Measurements from ENCODE around the gene RPE.

RPE gene

DNA sequence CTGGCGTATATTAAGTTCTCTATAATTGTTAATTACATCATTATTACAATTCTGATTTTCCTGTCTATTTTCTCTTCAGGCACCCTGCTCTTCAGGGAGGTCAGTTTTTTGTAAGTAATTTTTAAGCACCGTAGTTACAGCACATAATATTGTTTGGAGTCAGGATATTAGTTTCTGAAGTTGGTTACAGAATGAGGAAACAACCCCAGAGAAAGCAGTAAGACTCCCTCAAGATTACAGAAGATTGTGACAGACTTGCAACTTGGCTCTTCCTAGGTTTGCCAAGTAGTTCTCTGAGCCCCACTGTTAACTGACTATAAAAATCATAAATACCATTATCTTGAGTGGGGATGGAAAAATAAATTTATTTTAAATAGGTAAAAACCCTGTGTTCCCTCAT lies 921 bp downstream of the RPE start:
- DNase-seq: no peak

DNA sequence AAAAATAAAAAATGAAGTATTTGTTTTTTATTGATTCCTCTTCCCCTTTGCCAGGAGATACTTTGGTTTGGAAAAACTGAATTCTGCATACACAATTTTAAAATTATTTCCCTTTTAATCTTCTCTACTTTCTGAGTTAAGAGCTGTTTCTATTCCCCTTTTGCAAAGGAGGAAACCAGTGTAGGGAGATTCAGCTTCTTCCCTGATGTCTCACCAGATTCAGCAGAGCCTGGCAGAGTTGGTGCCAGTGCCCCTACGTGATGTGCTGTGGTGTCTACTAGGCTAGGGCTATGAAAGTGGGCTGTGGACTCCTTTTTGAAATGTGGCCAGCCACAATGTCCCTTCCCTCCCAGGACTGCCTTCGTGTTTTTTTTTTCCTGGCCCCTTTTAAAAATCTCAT lies 2.4 kb downstream of the RPE start:
- no peak for DNase-seq

DNA sequence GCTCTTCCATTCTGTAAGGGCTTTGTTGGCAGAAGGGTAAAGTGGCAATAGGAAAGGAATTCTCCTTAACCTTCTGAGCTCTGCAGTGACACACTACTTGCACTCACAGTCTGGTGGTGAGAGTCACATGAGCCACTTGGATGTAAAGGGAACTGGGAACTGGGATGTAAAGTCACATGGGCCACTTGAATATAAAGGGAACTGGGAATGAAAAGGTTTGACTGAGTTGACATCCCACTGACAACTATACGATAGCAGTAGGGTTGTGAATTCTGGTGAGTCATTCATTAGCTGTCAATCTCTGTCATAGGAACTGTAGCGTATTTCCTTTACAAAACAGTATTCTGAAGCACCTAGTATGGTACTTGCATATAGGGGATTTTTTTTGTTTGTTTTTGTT lies 5.5 kb downstream of the RPE start:
- no peak for DNase-seq

DNA sequence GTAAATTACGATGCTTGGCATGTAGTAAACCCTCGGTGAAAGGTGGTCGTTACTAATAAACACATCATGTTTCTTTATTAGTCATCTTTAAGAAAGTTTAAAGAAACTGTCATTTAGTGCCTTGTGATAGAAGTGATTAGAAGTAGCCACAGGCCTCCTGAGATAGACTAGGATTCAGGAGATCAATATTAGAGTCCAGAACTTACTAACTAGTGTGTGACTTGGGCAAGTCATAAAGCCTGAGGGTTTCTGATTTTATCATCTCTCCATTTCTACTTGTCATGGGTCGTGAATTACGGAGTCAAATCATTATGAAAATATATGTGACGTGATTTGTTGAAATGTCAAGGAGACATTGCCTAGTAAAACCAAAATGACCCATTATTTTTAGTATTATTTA lies 6.7 kb downstream of the RPE start:
- no peak for DNase-seq

DNA sequence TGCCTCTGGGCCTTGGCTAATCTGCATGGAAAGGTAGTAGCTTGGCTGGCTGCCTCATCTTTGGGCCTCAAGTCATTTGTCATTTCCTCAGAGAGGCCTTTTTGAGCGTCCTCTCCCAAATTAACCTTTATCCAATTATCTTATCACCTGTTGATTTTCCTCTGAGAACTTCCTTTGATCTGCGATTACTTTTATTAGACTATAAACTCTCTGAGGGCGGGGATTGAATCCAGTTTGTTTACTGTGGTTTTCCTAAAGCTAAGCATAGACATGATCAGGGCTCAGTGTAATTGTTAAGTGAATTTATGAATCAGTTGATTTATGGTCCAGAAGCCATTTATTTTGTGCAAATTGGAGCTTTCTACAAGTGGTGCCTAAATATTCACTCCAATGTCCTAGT lies 7.5 kb downstream of the RPE start:
- no peak for DNase-seq

DNA sequence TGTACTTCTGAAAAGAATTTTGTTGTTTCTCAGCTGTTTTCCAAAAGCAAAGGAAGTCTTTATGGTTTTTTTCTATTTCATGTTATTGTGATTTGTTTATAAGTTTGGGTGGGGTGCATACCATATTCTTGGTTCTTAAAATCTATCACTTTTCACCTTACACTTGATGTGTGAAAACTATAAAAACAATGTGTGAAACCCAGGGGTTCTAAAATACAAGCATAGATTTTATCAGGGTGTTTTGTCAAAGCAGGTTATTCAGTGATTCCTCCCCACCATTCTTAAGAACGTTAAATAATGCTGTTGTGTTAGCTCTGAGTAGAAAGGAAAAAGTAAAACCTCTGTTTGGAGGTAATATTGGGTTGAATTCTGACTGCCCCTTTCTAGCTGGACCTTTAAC lies 17.7 kb downstream of the RPE start:
- DNase-seq: no peak

DNA sequence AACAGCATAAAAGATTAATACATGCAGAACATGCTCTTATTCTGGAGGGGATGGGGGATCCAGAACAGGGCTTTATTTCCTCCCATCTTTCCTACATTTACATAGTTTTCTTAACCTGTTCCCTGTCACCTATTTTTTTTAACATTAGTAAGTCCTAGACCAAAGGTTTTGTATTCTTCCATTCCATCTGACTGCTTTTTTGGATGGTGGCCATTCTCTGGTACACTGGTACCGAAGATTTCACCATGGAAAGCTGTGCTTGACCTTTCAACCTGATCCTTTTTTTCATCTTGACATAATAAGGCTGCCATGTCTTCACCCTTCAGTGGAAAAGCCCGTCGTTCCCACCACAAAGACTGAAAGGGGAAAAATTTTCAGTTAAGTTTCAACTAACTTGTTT lies 20.4 kb downstream of the RPE start:
- DNase-seq: no peak

DNA sequence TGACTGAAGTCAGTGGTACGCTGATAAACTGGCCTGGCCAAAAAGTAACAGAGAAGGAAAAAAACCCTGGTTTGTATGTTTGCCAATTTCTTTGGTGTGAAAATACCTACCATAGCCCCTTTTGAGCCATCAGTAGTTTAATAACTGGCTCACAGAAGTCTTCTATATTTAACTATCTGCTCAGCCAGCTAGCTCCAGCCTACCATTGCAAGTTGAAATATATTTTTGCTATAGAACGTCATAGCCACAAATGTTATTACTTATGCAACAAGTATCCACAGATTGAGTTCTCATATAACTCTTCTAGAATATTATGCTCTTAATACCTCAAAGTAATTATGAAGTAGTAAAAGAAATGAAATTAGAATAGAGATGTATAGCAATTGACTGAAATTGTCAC lies 25.2 kb downstream of the RPE start:
- no peak for DNase-seq

DNA sequence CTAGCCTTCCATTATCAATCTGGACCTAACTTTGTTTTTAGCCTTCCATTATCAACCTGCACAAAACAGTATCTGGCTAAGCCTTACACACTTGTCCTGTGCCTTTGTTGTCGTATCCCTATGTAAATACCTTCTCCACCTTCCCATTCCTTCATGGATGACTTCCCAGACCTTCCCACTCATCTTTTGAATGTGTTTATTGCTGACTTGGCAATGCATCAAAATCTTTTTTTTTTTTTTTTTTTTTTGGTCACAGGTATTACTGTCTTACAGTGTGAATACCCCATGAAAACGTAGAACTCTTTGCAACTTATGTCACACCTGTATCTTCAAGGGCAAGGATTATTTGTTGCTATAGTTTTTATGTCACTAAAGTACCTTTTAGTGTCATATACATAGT lies 25.7 kb downstream of the RPE start:
- no peak for DNase-seq

DNA sequence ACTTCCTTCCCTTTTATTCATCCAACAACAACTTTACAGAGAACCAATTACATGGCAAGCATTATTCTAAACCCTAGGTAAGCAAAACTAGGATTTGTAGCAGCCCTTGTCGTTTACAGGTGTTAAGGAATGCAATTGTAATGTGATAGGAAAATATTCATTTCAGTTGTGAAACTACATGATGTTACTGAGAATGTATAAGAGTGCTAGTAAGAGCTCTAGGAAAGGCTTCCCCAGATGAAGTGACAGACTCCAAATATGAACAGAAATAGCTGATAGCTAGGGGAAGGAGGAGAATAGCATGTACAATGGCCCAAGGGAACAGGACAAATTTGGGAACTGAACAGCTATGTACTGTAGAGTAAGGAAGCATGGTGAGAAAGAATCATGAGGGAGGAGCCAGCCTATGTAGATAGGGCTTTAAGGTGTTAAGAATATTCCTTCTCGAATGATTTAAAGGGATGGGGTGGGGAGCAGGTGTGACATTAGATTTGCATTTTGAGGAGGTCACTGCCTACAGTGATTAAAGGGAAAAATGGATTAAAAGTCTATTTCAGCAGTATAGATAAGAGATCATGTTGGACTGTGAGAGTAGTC lies 31.7 kb downstream of the RPE start:
- DNase-seq: no peak

DNA sequence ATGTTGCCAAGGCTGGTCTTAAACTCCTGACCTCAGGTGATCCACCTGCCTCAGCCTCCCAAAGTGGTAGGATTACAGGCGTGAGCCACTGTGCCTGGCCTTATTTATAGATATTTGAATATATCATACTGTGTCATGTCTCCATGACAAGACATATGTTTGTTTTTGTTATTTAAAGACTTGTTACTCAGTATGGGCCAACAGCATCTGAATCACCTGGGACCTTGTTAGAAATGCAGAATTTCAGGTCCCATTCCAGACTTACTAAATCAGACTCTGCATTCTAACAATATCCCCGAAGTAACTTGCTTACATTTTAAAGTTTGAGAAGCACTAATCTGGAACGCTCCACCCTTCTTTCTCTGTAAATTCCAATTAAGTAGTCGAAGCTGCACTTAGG lies 33.2 kb downstream of the RPE start:
- DNase-seq: no peak

DNA sequence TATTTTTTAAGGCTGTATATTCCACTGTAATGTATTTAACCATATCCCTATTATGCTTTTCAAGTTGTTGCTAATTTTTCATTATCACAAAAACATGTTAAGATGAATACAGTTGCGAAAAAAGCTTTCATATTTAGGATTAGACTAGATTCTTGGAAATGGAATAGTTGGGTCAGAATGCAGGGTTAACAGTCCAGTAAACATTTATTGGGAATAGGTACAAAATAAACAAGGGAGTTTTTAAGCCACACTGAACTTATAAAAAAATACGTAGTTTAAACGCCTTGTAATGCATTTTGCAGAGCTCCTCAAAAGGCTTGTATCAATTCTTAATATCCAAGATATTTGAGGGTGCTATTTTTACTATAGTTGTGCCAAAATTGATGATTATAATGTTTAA lies 35.6 kb downstream of the RPE start:
- no peak for DNase-seq

DNA sequence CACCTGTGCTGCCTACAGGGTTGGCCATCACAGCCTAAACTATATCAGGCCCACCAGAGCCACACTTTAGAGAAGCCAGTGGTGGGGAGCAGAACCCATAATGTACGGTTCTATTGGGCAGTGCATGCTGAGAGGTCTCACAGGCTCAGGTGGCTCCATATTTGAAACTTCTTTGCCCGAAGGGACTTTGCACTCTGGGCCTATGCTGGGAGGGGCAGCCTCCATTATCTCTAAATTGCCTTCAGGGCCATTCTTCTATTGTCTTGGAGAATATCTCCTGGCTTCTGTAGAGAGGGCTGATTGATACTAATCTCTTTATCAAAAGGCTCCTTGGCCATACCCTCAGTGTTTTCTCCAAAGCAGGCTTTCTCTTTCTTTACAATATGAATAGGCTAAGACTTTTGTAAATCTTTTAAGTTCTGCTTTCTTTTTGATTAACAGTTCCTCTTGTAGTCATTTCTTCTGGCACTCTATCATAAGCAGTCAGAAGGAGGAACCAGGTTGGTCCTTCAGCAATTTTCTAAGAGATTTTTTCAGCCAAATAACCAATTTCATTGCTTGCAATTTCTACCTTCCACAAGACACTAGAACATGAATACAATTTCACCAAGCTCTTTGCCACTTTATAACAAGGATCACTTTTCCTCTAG lies 44.5 kb downstream of the RPE start:
- no peak for DNase-seq

DNA sequence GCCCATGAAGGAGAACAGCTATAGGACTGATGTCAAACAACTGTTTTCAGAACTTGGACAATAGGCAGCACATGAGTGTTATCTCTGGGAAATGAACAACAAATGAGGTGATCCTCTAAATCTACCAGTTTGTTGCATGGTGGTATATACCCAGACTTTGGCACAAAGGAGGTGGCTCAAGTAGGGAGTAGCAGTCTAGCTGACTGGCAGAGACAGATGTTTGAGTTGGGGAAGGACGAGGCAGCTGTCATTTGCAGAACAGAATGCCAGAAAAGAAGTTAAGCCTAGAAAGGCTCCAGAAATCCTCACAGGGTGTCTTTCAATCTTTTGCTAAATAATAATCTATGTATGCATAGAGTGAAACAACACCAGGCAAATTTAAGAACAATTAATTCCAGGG lies 47.4 kb downstream of the RPE start:
- peak; percentile 51 for DNase-seq

DNA sequence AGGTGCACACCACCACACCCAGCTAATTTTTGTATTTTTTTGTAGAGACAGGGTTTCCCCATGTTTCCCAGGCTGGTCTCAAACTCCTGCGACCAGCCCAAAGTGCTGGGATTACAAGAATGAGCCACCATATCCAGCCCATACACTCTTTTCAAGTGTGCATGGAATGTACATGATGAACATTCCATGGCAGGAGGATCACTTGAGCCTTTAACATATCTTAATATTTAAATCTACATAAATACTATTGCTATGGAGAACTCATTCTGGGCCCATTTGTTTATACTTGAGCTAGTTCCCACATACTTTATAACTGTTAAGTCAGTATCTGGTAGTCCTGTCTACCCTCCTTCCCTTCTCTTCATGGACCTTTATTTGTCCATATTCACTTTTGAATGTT lies 48.4 kb downstream of the RPE start:
- no peak for DNase-seq

DNA sequence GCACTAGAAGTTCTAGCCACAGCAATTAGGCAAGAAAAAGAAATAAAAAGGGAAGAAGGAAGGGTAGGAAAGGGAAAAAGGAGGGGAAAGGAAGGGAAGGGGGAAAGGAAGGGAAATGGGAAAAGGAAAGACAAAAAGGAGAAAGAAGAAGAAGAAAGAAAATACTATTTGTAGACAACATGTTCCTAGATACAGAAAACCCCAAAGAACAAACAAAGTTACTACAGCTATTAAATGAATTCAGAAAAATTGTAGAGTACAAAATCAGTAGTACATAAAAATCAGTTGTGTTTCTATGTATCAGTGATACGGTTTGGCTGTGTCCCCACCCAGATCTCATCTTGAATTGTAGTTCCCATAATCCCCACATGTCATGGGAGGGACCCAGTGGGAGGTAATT lies 52.3 kb downstream of the RPE start:
- no peak for DNase-seq

DNA sequence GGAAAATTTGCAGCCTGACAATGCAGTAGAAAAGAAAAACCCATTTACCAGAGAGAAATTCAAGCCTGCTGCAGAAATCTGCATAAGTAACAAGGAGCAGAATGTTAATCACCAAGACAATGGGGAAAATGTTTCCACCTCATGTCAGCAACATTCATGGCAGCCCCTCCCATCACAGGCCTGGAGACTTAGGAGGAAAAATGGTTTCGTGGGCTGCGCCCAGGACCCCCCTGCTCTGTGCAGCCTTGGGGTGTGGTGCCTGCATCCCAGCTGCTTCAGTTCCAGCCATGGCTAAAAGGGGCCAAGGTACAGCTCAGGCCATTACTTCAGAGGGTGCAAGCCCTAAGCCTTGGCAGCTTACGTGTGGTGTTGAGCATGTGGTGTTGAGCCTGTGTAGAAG lies 53.4 kb downstream of the RPE start:
- DNase-seq: no peak

DNA sequence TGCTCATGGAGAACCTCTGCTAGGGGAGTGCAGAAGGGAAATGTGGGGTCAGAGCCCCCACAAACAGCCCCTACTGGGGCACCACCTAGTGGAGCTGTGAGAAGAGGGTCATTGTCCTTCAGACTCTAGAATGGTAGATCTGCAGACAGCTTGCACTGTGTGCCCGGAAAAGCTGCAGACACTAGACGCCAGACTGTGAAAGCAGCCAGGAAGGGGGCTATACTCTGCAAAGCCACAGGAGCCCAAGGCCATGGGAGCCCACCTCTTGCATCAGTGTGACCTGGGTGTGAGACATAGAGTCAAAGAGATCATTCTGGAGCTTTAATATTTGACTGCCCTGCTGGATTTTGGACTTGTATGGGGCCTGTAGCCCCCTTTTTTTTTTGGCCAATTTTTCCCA lies 60.9 kb downstream of the RPE start:
- no peak for DNase-seq
